A673 (cell line): ENCODE data around the gene TMEM131L.

Source experiments
- EZH2 ChIP-seq: fragments of 200-600 bp; sonication (generic); IDR thresholded peaks from 2 replicates; pipeline ENCODE4 v1.6.1; 2017; ENCODE audit warnings: borderline replicate concordance, low read depth, mild to moderate bottlenecking, mixed read lengths, antibody characterized with exemption, low read length; ENCODE audit not compliant: poor library complexity, severe bottlenecking
- TF ChIP-seq, protein P1 (sequence below): fragments of 300-800, 200-600 bp; sonication (generic); conservative IDR thresholded peaks from 2 replicates; pipeline ENCODE4 v1.5.1; 2017; ENCODE audit warnings: low read depth, mild to moderate bottlenecking, antibody characterized with exemption, low read length, moderate library complexity, mixed read lengths

DNA sequence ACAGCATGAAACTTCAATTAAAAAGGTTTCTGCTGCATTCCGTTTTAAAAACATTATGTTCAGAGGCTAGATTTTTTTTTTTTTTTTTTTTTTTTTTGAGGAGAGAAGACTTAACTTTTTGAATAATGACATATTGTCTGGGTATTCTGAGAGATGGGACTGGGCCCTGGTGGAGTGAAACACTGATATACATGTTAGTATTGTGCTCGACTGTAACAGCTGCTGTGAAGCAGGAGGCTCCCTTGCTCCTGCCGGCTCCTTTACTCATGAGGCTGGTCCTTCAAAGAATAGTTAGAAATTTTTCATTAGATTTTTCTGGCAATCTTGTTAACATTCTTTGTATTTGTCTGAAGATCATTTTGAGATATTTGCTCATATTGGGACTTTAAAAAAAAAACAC, 73.3 kb downstream of the TMEM131L start:
- TF ChIP-seq, protein P1, sequence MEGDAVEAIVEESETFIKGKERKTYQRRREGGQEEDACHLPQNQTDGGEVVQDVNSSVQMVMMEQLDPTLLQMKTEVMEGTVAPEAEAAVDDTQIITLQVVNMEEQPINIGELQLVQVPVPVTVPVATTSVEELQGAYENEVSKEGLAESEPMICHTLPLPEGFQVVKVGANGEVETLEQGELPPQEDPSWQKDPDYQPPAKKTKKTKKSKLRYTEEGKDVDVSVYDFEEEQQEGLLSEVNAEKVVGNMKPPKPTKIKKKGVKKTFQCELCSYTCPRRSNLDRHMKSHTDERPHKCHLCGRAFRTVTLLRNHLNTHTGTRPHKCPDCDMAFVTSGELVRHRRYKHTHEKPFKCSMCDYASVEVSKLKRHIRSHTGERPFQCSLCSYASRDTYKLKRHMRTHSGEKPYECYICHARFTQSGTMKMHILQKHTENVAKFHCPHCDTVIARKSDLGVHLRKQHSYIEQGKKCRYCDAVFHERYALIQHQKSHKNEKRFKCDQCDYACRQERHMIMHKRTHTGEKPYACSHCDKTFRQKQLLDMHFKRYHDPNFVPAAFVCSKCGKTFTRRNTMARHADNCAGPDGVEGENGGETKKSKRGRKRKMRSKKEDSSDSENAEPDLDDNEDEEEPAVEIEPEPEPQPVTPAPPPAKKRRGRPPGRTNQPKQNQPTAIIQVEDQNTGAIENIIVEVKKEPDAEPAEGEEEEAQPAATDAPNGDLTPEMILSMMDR = no peak
- no peak for TF ChIP-seq EZH2
